Uterus (tissue), 4 donors: Measurements from ENCODE around the gene CCDC81. TPM values are rescaled to one million over a fixed set of nuclear protein-coding genes. Genes with fewer than 3 reads are reported as not detected.

Experiments
- DNase-seq, 2 donors: peaks; one replicate each; pipeline ENCODE4 v3.0.0-alpha.2; 2019 to 2020
- H3K27ac ChIP-seq, 2 donors: fragments of 200-600 bp; sonication (generic); 1 replicate in 1 of 2; 2 replicates in 1 of 2; pipeline ENCODE4 v1.5.1; 2016 to 2018
- H3K27me3 ChIP-seq, 2 donors: fragments of 200-600 bp; sonication (generic); one replicate each; pipeline ENCODE4 v1.5.1; 2018 to 2019; ENCODE audit warnings: control low read depth in 1 of 2
- H3K36me3 ChIP-seq, 2 donors: fragments of 200-600 bp; sonication (generic); one replicate each; pipeline ENCODE4 v1.5.1; 2019; ENCODE audit warnings: control low read depth in 1 of 2
- H3K4me1 ChIP-seq, 2 donors: fragments of 200-600 bp; sonication (generic); one replicate each; pipeline ENCODE4 v1.5.1; 2018 to 2019; ENCODE audit warnings: control low read depth in 1 of 2
- H3K4me3 ChIP-seq, 2 donors: fragments of 200-600 bp; sonication (generic); 1 replicate in 1 of 2; 2 replicates in 1 of 2; pipeline ENCODE4 v1.5.1; 2018 to 2019; ENCODE audit warnings: mild to moderate bottlenecking in 1 of 2
- H3K9me3 ChIP-seq, 2 donors: fragments of 200-600 bp; sonication (generic); one replicate each; pipeline ENCODE4 v1.5.1; 2019; ENCODE audit warnings: control low read depth in 1 of 2
- POLR2A ChIP-seq, 2 donors: fragments of 450-650 bp; IDR thresholded peaks; one replicate each; pipeline ENCODE4 v1.6.1; 2016; ENCODE audit warnings: antibody characterized with exemption in 2 of 2, mild to moderate bottlenecking in 1 of 2, moderate library complexity in 1 of 2
- intact Hi-C: fragments of 100-400 bp; cut with DNase I; formaldehyde crosslinking; loops from one replicate; pipeline ENCODE4 v1.15.1; 2023; ENCODE audit warnings: low total_unique reads
- total RNA-seq, 4 donors: library from RNA; depleted of rRNA in 3 of 4; stranded (reverse); fragments of >200 nt in 3 of 4; gene quantifications; one replicate each; pipeline versions ENCODE4 v1.1.0 to v1.2.4, GENCODE V29; 2014 to 2023
- TF ChIP-seq, protein P1 (sequence below), 4 experiments: fragments of 200-600 bp in 2 of 4; fragments of 450-650 bp in 2 of 4; sonication (generic) in 2 of 4; IDR thresholded peaks; one replicate each; pipeline ENCODE4 v1.5.1; 2016 to 2019; ENCODE audit warnings: antibody characterized with exemption in 4 of 4, mild to moderate bottlenecking in 2 of 4, moderate library complexity in 1 of 4
- donor health status: DM: yes; HTN: yes; CAD: no.

The CCDC81 gene
- total RNA-seq, 4 donors from 2014 or later, result 0.59 to 9.2 (median 3.4) TPM; not detected in 1

DNA sequence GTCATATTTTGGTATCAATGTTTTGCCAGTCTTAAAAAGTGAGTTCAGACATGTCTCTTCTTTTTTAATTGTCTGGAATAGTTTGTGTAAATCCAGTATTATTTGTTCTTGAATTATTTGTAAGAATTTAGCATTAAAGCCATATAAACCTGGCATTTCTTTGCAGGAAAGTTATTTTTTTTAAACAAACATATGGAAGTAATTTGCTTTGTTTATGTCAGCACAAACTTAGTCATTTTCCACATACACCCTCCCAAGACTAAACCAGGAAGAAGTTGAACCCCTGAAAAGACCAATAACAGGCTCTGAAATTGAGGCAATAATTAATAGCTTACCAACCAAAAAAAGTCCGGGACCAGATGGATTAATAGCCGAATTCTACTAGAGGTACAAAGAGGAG is 9.1 kb upstream of the CCDC81 start:
- no peak for TF ChIP-seq POLR2A (IDR thresholded peaks at IDR 0.05)
- TF ChIP-seq, protein P1, sequence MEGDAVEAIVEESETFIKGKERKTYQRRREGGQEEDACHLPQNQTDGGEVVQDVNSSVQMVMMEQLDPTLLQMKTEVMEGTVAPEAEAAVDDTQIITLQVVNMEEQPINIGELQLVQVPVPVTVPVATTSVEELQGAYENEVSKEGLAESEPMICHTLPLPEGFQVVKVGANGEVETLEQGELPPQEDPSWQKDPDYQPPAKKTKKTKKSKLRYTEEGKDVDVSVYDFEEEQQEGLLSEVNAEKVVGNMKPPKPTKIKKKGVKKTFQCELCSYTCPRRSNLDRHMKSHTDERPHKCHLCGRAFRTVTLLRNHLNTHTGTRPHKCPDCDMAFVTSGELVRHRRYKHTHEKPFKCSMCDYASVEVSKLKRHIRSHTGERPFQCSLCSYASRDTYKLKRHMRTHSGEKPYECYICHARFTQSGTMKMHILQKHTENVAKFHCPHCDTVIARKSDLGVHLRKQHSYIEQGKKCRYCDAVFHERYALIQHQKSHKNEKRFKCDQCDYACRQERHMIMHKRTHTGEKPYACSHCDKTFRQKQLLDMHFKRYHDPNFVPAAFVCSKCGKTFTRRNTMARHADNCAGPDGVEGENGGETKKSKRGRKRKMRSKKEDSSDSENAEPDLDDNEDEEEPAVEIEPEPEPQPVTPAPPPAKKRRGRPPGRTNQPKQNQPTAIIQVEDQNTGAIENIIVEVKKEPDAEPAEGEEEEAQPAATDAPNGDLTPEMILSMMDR (IDR thresholded peaks at IDR 0.05), result no peak
- no peak overlapping the region for H3K27ac ChIP-seq

DNA sequence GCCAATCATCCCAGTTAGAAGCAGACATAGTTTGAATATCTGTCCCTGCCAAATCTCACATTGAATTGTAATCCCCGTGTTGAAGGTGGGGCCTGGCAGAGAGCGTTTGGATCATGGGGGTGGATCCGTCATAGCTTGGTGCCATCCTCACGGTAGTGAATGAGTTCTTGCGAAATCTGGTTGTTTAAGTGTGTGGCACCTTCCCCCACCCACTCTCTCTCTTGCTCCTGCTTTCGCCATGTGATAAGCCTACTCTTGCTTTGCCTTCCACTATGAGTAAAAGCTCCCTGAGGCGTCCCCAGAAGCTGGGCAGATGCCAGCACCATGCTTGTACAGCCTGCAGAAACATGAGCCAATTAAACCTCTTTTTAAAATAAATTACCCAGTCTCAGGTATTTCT is 5.0 kb upstream of the CCDC81 start:
- Histone ChIP-seq H3K27ac (no peak overlapping the region), H3K27me3 (no peaks in the 10 kb centered on the region), H3K4me1 (no peaks in the 10 kb centered on the region), H3K9me3 (no peaks in the 10 kb centered on the region), H3K36me3 (no peaks in the 10 kb centered on the region), H3K4me3 (no peak overlapping the region)
- TF ChIP-seq, protein P1 (IDR thresholded peaks at IDR 0.05), result no peak
- TF ChIP-seq POLR2A (IDR thresholded peaks at IDR 0.05), result no peak
- intact Hi-C loops, result no loop called here
- DNase-seq, result no peak

More for the DNA sequence above, 9.1 kb upstream of the CCDC81 start:
- H3K36me3 ChIP-seq, result no peaks in the 10 kb centered on the region
- no peak for DNase-seq
- no peaks in the 10 kb centered on the region for H3K27me3 ChIP-seq
- intact Hi-C loops, result no loop called here
- H3K9me3 ChIP-seq, result no peaks in the 10 kb centered on the region
- no peak overlapping the region for H3K4me3 ChIP-seq
- H3K4me1 ChIP-seq, result no peaks in the 10 kb centered on the region

DNA sequence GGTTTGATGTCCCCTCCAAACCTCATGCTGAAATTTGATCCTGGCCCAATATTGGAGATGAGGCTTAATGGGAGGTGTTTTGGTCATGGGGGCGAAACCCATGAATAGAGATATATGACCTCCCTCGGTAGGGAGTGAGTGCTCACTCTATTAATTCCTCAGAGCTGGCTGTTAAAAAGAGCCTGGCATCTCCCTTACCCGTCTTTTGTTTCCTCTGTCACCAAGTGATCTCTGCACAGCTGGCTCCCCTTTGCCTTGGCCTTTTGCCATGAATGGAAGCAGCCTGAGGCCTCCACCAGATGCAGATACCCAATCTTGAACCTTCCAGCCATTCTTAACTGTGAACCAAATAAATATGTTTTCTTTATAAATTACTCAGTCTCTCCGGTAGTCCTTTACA is 4.5 kb upstream of the CCDC81 start:
- intact Hi-C loops, result no loop called here
- Histone ChIP-seq H3K4me3 (no peak overlapping the region), H3K36me3 (no peaks in the 10 kb centered on the region), H3K9me3 (no peaks in the 10 kb centered on the region), H3K27me3 (no peaks in the 10 kb centered on the region), H3K27ac (no peak overlapping the region), H3K4me1 (no peaks in the 10 kb centered on the region)
- no peak for TF ChIP-seq POLR2A (IDR thresholded peaks at IDR 0.05)
- TF ChIP-seq, protein P1 (IDR thresholded peaks at IDR 0.05), result no peak
- no peak for DNase-seq

DNA sequence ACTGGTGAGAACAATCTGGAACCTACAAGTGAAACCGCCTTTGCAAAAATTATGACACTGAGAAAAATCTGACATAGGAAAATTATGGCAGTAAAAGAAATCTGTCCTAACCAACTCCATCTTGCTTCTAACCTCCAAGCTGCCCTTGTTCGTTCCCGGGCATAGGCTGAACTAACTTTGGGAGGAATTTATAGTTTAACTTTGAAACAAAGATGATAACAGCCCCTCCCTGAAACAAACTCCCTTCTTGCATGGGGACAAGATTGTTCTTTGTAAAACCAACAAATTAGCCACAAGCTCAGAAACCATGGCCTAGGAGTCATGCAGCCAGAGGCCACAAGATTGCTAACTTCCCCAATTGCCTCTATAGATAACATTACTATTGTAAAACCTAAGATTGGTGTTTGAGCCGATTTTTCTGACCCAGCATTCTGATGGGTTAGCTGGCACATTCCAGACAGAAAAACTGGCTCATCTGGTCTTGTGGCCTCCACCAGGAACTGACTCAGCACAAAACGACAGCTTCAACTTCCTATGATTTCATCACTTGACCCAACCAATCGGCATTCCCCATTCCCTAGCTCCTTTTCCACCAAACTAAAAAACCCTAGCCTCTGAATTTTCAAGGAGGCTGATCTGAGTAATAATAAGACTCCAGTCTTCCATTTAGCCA is 3.6 kb upstream of the CCDC81 start:
- Histone ChIP-seq H3K4me3 (no peak overlapping the region), H3K27me3 (no peaks in the 10 kb centered on the region), H3K4me1 (no peaks in the 10 kb centered on the region), H3K27ac (no peak overlapping the region), H3K36me3 (no peaks in the 10 kb centered on the region), H3K9me3 (no peaks in the 10 kb centered on the region)
- DNase-seq, result no peak
- TF ChIP-seq, protein P1 (IDR thresholded peaks at IDR 0.05), result no peak
- no peak for TF ChIP-seq POLR2A (IDR thresholded peaks at IDR 0.05)
- intact Hi-C loops, result no loop called here

DNA sequence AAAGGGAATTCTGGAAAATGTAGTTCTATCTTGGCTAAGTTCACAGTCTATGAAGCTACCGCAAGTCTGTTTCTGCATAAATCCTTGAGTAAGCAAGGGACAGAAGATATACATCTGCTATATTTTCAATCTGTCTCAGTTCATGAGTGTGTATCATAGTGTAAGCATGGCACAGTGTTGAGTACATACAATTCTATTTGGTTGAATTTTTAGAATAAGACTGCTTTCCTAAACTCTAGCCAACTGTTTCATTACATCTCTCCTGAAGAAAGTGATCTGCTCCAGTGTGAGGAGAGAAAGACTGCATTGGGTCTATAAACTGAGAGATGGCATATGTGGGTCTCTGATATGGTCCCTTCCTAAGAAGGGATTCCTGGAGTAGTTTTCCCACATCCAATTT is 2.6 kb upstream of the CCDC81 start:
- TF ChIP-seq, protein P1 (IDR thresholded peaks at IDR 0.05), result no peak
- no peak for TF ChIP-seq POLR2A (IDR thresholded peaks at IDR 0.05)
- H3K4me3 ChIP-seq, result no peak overlapping the region
- H3K27me3 ChIP-seq, result no peaks in the 10 kb centered on the region
- no peaks in the 10 kb centered on the region for H3K36me3 ChIP-seq
- intact Hi-C loops, result no loop called here
- no peak for DNase-seq
- no peak overlapping the region for H3K27ac ChIP-seq
- H3K9me3 ChIP-seq, result no peaks in the 10 kb centered on the region
- H3K4me1 ChIP-seq, result no peaks in the 10 kb centered on the region
